ENCODE measurements around the gene BEST1. TPM values are rescaled to one million over a fixed set of nuclear protein-coding genes. Genes with fewer than 3 reads are reported as not detected.

BEST1 gene
- total and polyA plus RNA-seq, 2 donors (not counting 3 experiments of a cell fraction or from before 2014, with no cell fraction given) = 0.04 TPM; not detected in 1

DNA sequence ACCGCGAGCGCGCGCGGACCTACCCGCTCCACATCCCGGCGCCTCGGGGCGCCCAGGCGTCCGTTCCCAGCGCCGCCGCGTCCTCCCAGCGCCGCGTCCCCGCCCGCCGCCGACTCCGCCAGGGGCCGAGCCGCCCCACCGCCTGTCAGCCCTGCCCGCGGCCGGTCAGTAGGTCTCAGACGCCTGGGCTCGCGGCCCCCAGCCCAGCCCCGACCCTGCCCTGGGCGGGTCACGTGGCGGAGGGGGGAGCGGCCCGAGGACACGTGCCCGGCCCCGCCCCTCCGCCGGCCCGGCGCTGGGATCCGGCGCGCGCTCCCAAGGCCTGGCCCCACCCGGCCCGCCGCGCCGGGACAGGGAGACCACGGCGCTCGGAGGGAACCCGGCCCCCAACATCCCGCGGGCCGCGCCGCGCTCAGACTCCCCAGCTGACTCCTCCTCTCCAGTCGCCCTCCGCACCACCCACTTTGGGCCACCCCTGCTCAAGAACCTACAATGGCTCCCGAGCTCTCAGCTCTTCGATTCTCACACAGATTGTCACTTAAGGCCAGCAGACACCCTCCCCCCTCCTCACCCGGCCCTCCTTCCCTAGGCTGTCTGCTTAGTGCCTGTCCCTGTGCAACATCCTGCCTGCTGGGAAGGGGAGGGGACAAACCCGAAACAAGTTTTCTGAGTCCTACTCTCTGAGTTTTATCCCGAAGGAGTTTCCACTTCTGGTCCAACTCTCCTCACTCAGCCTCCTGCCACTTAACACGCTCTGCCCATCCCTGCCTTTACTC lies 32.6 kb upstream of the BEST1 start, which contains the start of gene RAB3IL1:
RAB3IL1 (minus strand) TSS at position 233 of the 776 bp plus-strand sequence; CDS start at position 34, 199 bp downstream.
- Histone ChIP-seq H3K36me3 (ENCODE audit: control insufficient read depth in 2 of 2, extremely low read depth in 1 of 2, insufficient read depth in 2 of 2, low read length in 2 of 2) (no peaks in the 10 kb centered on the region), H3K4me3 (replicated peaks in 1 of 3; ENCODE audit: insufficient read depth in 1 of 3, low read depth in 1 of 3, low read length in 3 of 3) (peak within 1 kb of the TSS in 1 of 3 experiments; percentile 22), H3K27ac (ENCODE audit: insufficient read depth, low read depth, low read length) (no peak within 1 kb of the TSS), H3K4me2 (ENCODE audit: insufficient read depth, low read length) (peak within 1 kb of the TSS; percentile 58), H3K4me1 (ENCODE audit: control insufficient read depth, extremely low read depth, insufficient read depth, low read length) (no peaks in the 10 kb centered on the region), H3K9ac (replicated peaks; ENCODE audit: extremely low read depth, insufficient read depth, low read length) (no peak within 1 kb of the TSS), H2AFZ (ENCODE audit: low read depth, low read length) (peak within 1 kb of the TSS; percentile 67), H3K9me3 (replicated peaks; ENCODE audit: control insufficient read depth, insufficient read depth, low read length) (no peaks in the 10 kb centered on the region), H3K79me2 (ENCODE audit: control insufficient read depth, insufficient read depth, low read length) (no peaks in the 10 kb centered on the region), H3K27me3 (ENCODE audit: control insufficient read depth in 2 of 2, insufficient read depth in 2 of 2, low read length in 2 of 2) (peaks cover 11 to 22% of the 10 kb centered on the region in 2 experiments), H3K9me1 (replicated peaks; ENCODE audit: control insufficient read depth, extremely low read depth, insufficient read depth, low read length) (no peaks in the 10 kb centered on the region), H4K20me1 (replicated peaks; ENCODE audit: control insufficient read depth, extremely low read depth, insufficient read depth, low read length) (no peaks in the 10 kb centered on the region)
- TF ChIP-seq GATA2 (IDR thresholded peaks at IDR 0.05; ENCODE audit: insufficient read depth, insufficient read length, low read depth, low read length) (no peak), EZH2 (IDR thresholded peaks at IDR 0.05; ENCODE audit: borderline replicate concordance, low read depth, low read length, severe bottlenecking) (peak; percentile 45), FOS (IDR thresholded peaks at IDR 0.05; ENCODE audit: borderline replicate concordance, insufficient read depth, low read length) (no peak), POLR2A (IDR thresholded peaks at IDR 0.05; ENCODE audit: low read depth, low read length) (no peak), POLR2AphosphoS5 (IDR thresholded peaks at IDR 0.05; ENCODE audit: insufficient read depth, low read depth, low read length) (no peak), MYC (IDR thresholded peaks at IDR 0.05; ENCODE audit: low read depth, low read length) (no peak), JUN (IDR thresholded peaks at IDR 0.05; ENCODE audit: borderline replicate concordance, insufficient read depth, insufficient read length, low read depth) (no peak)
- TF ChIP-seq, protein P1, sequence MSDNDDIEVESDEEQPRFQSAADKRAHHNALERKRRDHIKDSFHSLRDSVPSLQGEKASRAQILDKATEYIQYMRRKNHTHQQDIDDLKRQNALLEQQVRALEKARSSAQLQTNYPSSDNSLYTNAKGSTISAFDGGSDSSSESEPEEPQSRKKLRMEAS (IDR thresholded peaks at IDR 0.05; ENCODE audit: insufficient read depth, insufficient read length) = peak; percentile 35
- TF ChIP-seq, protein P2, sequence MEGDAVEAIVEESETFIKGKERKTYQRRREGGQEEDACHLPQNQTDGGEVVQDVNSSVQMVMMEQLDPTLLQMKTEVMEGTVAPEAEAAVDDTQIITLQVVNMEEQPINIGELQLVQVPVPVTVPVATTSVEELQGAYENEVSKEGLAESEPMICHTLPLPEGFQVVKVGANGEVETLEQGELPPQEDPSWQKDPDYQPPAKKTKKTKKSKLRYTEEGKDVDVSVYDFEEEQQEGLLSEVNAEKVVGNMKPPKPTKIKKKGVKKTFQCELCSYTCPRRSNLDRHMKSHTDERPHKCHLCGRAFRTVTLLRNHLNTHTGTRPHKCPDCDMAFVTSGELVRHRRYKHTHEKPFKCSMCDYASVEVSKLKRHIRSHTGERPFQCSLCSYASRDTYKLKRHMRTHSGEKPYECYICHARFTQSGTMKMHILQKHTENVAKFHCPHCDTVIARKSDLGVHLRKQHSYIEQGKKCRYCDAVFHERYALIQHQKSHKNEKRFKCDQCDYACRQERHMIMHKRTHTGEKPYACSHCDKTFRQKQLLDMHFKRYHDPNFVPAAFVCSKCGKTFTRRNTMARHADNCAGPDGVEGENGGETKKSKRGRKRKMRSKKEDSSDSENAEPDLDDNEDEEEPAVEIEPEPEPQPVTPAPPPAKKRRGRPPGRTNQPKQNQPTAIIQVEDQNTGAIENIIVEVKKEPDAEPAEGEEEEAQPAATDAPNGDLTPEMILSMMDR (IDR thresholded peaks at IDR 0.05; ENCODE audit: extremely low read depth in 1 of 2, insufficient read depth in 1 of 2, low read depth in 1 of 2, low read length in 2 of 2) = no peak
- no TSS peak for BruUV-seq (replicated peaks)
- intact Hi-C loops (cut with micrococcal nuclease) (no loop called here), dilution Hi-C loops (cut with MboI; ENCODE audit: extremely low pct_ligation_motif_present, low sequenced_read_pairs) (no loop called here)
- FAIRE-seq (no peak), DNase-seq (ENCODE audit: low read depth, low spot score) (peak; percentile 20)
- ChIA-PET CTCF (interaction anchor here (1.3 kb wide), 1 partner anchor 165 kb away, joined by 7 read pairs; no protein-coding TSS in a partner anchor), POLR2A (no interaction called here)
